D721Med (cell line): Measurements from ENCODE around the gene TFEB.

Experiments
- DNase-seq: peaks from one replicate; pipeline ENCODE4 v3.0.0; 2011; ENCODE audit warnings: low spot score; ENCODE audit not compliant: insufficient read length
- FAIRE-seq: peaks from 2 replicates; lab custom pipeline; 2011; peaks lifted over from hg19 to GRCh38; lab: Jason Lieb, UNC
- TF ChIP-seq, protein P1 (sequence below): IDR thresholded peaks from 2 replicates; pipeline ENCODE4 v1.5.1; 2012; ENCODE audit warnings: mild to moderate bottlenecking, control low read depth; ENCODE audit not compliant: insufficient read depth; ENCODE audit errors: missing control alignments

The TFEB gene

GRCh38 chr6:41755895-41756294, 20.5 kb upstream of the TFEB start:
- FAIRE-seq: no peak
- DNase-seq: no peak
- TF ChIP-seq, protein P1, sequence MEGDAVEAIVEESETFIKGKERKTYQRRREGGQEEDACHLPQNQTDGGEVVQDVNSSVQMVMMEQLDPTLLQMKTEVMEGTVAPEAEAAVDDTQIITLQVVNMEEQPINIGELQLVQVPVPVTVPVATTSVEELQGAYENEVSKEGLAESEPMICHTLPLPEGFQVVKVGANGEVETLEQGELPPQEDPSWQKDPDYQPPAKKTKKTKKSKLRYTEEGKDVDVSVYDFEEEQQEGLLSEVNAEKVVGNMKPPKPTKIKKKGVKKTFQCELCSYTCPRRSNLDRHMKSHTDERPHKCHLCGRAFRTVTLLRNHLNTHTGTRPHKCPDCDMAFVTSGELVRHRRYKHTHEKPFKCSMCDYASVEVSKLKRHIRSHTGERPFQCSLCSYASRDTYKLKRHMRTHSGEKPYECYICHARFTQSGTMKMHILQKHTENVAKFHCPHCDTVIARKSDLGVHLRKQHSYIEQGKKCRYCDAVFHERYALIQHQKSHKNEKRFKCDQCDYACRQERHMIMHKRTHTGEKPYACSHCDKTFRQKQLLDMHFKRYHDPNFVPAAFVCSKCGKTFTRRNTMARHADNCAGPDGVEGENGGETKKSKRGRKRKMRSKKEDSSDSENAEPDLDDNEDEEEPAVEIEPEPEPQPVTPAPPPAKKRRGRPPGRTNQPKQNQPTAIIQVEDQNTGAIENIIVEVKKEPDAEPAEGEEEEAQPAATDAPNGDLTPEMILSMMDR: no peak

DNA sequence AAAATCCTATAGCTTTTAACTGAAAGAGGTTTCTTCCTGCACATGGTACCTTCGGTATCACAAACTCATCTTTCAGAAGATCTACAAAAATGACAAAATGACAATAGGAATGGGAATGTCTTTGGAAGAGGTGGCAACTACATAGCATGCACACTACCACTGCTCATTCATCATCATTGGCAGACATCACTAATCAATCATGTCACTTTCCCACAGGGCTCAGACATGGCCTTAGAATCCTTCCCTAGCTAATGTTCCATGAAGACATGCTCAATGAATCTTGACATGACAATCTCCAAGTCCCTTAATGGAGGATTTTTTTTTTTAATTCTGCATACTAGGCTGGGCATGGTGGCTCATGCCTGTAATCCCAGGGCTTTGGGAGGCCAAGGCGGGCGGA, 15.0 kb upstream of the TFEB start:
- no peak for DNase-seq
- TF ChIP-seq, protein P1: no peak
- FAIRE-seq: no peak

GRCh38 chr6:41748542-41748941, 13.1 kb upstream of the TFEB start:
- TF ChIP-seq, protein P1: no peak
- no peak for FAIRE-seq
- no peak for DNase-seq

DNA sequence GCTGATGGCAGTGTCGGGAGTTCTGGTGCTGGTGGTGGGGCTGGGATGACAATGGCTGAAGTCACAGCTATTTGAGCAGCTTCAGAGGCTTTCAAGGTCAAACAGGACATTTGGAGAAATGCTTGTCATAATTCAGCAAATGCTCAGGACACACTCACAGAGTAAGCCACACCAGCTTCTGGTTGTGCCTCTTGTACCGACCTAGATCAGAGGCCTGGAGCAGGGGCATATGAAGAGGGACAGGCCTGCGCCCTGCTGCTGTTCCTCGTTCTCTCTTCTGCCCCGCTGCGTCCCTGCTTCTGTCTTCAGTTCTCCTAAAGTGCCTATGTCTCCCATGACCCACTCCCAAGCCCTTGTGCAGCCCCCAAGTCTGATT, 12.7 kb upstream of the TFEB start:
- no peak for FAIRE-seq
- DNase-seq: no peak
- TF ChIP-seq, protein P1: no peak

DNA sequence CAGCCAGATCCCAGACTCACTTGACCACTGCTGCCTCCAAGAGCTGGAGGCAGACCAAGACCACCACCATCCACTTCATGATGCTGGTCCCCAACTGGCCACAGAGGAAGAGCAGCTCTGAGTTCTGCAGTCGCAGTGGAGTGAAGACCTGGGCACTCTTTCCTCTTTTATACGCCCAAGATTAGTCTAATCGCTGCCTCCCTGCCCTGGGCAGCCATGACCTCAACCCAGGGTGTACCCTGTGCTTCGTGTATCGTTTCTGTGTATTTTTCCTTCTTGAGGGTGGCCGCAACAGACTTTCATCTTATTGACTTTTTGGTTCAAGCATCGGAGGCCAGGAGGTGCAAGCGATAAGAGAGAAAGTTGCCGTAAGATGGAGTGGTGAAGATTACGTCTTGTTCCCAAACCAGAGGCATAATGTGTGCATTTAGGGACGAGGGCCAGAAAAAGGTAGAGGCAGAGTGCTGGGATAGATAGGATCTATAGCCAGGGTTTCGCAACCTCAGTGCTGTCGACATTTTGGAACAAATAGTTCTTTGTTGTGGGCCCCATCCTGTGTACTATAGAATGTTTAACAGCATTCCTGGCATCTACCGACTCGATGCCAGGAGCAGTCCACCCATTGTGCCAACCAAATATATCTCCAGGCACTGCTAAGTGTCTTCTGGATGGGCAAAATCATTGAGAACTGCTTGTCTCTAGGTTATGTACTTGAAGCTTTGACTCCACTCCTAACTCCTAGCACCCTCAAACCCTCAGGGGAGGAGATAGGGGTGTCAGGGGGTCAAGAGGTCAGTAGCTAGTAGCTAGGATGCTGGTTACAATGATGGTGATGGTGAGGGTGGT, 12.1 kb upstream of the TFEB start, which contains the start of gene PGC:
Gene PGC (minus strand): TSS at position 142 of the 846 bp plus-strand sequence. CDS start 63 bp downstream, at position 79.
- TF ChIP-seq, protein P1: no peak
- FAIRE-seq (no peak), DNase-seq (no peak)

DNA sequence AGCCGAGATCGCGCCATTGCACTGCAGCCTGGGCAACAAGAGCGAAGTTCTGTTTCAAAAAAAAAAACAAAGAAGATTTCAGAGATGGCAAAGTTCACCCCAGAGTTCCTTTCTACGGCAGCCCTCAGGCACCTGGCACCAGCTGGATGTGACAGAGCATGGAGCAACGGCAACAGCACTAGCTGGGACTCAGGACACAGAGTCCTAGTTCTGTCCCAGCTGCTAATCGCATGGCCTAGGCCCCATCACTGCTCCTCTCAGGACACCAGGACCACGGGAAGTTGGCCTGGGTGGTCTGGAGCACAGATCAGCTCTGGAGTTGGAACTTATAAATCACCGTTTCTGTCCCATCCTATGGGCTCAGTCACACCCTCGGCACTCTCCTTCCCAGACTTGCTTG, 10.7 kb upstream of the TFEB start:
- no peak for FAIRE-seq
- TF ChIP-seq, protein P1: no peak
- DNase-seq: no peak

GRCh38 chr6:41744236-41744787, 8.9 kb upstream of the TFEB start:
- FAIRE-seq: no peak
- TF ChIP-seq, protein P1: no peak
- DNase-seq: no peak
